ENCODE measurements around the gene GLIPR2. TPM values are rescaled to one million over a fixed set of nuclear protein-coding genes. Genes with fewer than 3 reads are reported as not detected.

Gene GLIPR2
- polyA plus RNA-seq, 1 donor from 2014 or later: 8.0 TPM

GRCh38 chr9:36092014-36092413 lies 44.5 kb upstream of the GLIPR2 start:
- TF ChIP-seq EP300 (conservative IDR thresholded peaks at IDR 0.05; ENCODE audit: poor library complexity, severe bottlenecking) (no peak), EZH2 (IDR thresholded peaks at IDR 0.05; ENCODE audit: borderline replicate concordance, insufficient read depth, low read length, poor library complexity, severe bottlenecking) (no peak), TAF1 (IDR thresholded peaks at IDR 0.05; ENCODE audit: low read depth) (no peak), CTCF (IDR thresholded peaks at IDR 0.05; ENCODE audit: poor library complexity, severe bottlenecking) (no peak), MXI1 (conservative IDR thresholded peaks at IDR 0.05; ENCODE audit: poor library complexity, severe bottlenecking) (no peak)
- no peak overlapping the region for H3K9ac ChIP-seq (ENCODE audit: low read length)

GRCh38 chr9:36092509-36093215 lies 43.9 kb upstream of the GLIPR2 start:
- Histone ChIP-seq H3K9me2 (ENCODE audit: insufficient read depth, low read length) (no peaks in the 10 kb centered on the region), H3K9ac (ENCODE audit: low read length) (no peak overlapping the region), H4K20me1 (ENCODE audit: insufficient read depth) (no peaks in the 10 kb centered on the region), H3F3A (ENCODE audit: insufficient read depth, low read length, poor library complexity, severe bottlenecking) (no peaks in the 10 kb centered on the region), H3K79me2 (replicated peaks; ENCODE audit: insufficient read depth, low read length) (no peaks in the 10 kb centered on the region), H3K27ac (ENCODE audit: low read length) (no peak overlapping the region), H3K9me3 (ENCODE audit: low read length) (no peaks in the 10 kb centered on the region), H3K4me3 (ENCODE audit: low read length) (no peak overlapping the region), H2AFZ (ENCODE audit: low read depth, low read length) (no peak overlapping the region), H3K4me2 (ENCODE audit: low read length) (no peak overlapping the region), H3K27me3 (ENCODE audit: insufficient read depth, low read depth, low read length) (no peaks in the 10 kb centered on the region), H3K36me3 (ENCODE audit: insufficient read depth, low read length) (no peaks in the 10 kb centered on the region)
- TF ChIP-seq MXI1 (conservative IDR thresholded peaks at IDR 0.05; ENCODE audit: poor library complexity, severe bottlenecking) (no peak), EZH2 (IDR thresholded peaks at IDR 0.05; ENCODE audit: borderline replicate concordance, insufficient read depth, low read length, poor library complexity, severe bottlenecking) (no peak), TAF1 (IDR thresholded peaks at IDR 0.05; ENCODE audit: low read depth) (no peak), POLR2AphosphoS5 (IDR thresholded peaks at IDR 0.05) (no peak), REST (IDR thresholded peaks at IDR 0.05; ENCODE audit: borderline replicate concordance) (no peak), SMC3 (conservative IDR thresholded peaks at IDR 0.05; ENCODE audit: poor library complexity) (no peak), EP300 (conservative IDR thresholded peaks at IDR 0.05; ENCODE audit: poor library complexity, severe bottlenecking) (no peak), RAD21 (conservative IDR thresholded peaks at IDR 0.05) (no peak), CTCF (IDR thresholded peaks at IDR 0.05; ENCODE audit: poor library complexity, severe bottlenecking) (no peak)

More at GRCh38 chr9:36092014-36092413, 44.5 kb upstream of the GLIPR2 start:
- Histone ChIP-seq H3K27ac (ENCODE audit: low read length) (no peak overlapping the region), H3K9me2 (ENCODE audit: insufficient read depth, low read length) (no peaks in the 10 kb centered on the region), H3F3A (ENCODE audit: insufficient read depth, low read length, poor library complexity, severe bottlenecking) (no peaks in the 10 kb centered on the region), H3K4me3 (ENCODE audit: low read length) (no peak overlapping the region), H3K9me3 (ENCODE audit: low read length) (no peaks in the 10 kb centered on the region), H4K20me1 (ENCODE audit: insufficient read depth) (no peaks in the 10 kb centered on the region), H3K4me2 (ENCODE audit: low read length) (no peak overlapping the region), H2AFZ (ENCODE audit: low read depth, low read length) (no peak overlapping the region), H3K27me3 (ENCODE audit: insufficient read depth, low read depth, low read length) (no peaks in the 10 kb centered on the region), H3K36me3 (ENCODE audit: insufficient read depth, low read length) (no peaks in the 10 kb centered on the region), H3K79me2 (replicated peaks; ENCODE audit: insufficient read depth, low read length) (no peaks in the 10 kb centered on the region)

All from neural cell (in vitro differentiated cells).